GM12891 (cell line): ENCODE data around the gene NUDT14.

Source experiments
- POLR2A ChIP-seq: IDR thresholded peaks from 2 replicates; pipeline ENCODE4 v1.6.1; 2011; ENCODE audit warnings: low read depth, low read length, control low read depth
- POLR2AphosphoS5 ChIP-seq: IDR thresholded peaks from 2 replicates; pipeline ENCODE4 v1.6.1; 2011; ENCODE audit warnings: low read depth, low read length, control low read depth

GRCh38 chr14:105181549-105182295 is 610 bp upstream of the NUDT14 start:
- TF ChIP-seq POLR2A (no peak), POLR2AphosphoS5 (no peak)
